ENCODE measurements around the gene LRRC27.
"Not testable (repeated sequence)": the region's sequence is repeated elsewhere in the genome, so short reads cannot be mapped to it uniquely, and the experiment has no call there.

LRRC27 gene

DNA sequence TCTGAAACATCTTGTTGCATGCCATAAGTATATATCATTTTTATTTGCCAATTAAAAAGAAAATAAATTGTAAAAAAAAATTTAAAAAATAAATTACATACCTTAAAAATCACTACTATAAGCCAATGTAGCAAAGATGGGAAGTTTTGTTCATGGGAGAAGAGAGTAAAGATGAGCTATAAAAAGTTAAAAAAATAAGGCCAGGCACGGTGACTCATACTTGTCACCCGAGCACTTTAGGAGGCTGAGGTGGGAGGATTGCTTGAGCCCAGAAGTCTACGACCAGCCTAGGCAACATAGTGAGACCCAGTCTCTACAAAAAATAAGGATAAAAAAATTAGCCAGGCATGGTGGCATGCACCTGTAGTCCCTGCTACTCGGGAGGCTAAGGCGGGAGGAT lies 15.9 kb upstream of the LRRC27 start:
- DNase-seq, result no peak

DNA sequence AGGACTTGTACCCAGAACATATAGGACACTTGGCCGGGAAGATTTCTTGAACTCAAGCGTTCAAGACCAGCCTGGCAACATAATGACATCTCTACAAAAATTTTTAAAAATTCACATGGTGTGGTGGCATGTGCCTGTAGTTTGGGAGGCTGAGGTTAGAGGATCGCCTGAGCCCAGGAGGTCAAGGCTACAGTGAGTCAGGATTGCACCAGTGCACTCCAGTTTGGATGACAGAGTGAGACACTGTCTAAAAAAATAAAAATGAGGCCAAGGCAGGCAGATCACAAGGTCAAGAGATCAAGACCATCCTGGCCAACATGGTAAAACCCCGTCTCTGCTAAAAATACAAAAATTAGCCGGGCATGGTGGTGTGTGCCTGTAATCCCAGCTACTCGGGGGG lies 14.5 kb upstream of the LRRC27 start:
- DNase-seq, result not testable (repeated sequence)

DNA sequence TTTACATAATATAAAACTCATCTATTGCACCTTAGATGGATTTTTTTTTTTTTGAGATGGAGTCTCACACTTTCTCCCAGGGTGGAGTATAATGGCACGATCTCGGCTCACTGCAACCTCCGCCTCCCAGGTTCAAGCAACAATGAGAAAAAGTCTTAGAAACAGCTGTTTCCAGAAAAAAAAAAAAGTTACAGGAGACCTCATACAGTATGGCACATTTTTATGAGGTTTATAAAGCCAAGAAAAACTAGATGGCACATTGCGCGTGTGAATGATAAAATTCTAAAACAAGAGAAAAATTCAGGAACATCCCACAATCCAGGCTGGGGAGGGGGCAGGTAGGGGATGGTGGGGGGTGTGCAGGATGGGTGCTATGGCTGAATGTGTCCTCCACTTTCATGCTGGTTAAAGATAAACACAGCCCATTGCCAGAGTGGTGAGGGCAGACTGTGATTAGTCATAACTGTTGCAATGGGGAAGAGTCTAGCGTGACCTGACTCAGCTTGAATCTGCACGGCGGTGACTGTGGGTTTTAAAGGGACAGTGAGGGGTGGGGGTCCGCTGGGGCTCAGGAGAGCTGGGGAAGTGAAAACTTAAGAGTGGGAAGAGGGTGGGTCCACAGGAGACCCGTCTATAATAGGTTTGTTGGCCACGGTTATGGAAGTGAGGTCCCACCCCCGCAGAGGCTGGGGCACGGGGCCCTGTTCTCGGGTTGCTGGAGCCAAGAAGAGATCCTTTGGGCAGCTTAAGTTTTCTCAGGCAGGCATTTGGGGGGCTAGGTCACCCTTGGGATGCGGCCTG lies 11.9 kb upstream of the LRRC27 start:
- DNase-seq, result peak; percentile 20

DNA sequence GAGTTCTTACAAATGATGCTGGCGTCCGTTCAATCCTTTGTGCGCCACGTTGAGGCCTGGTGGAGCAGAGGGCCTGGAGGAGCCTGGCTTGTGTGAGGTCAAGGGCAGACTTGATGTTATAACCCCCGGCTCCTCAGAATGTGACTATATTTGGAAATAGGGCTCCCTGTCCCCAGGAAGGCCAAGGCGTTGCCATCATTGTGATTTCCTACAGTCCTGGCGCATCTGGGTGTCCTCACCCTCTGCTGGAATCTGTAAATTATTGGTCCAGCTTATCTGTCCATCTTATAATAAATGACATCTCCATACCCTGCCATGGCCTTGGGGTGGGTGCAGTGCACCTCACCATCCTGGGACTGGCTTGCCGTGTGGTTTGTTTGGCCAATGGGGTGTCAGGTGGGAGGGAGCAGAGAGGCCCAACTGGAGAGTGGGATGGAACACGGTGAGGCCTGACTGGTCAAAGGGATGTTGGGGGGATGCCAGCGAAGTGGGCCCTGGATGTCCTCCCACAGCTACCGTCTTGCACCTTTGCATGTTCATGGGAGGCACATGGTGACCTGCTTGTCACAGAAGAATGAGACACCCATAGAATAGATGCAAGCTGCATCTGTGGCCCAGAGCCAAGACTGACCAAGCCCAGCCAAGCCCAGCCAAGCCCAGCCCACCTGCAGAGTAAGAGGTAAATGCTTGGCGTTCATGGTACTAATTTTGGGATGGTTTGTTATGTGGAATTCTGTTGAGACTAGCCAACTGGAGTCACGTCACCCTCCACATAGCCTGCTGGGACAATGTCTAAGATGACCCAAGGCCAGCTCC lies 11.1 kb upstream of the LRRC27 start:
- no peak for DNase-seq

DNA sequence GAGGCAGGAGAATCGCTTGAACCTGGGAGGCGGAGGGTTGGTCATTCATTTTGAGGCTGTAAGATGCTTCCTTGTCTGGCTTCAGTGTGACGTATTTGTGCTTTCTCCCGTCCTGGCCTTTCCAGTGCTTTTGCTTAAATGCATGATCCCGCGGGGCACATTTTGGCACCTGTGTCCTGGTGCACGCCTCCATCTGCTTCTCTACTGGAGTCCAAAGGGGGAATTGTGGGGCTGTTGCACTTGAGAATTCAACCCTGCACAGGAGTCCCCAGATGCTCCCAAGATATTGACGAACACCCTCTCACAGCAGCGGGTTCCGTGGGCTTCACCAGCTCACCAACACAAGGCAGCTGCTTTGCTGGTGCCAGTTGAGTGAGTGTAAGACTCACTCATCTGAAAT lies 10.3 kb upstream of the LRRC27 start:
- no peak for DNase-seq

DNA sequence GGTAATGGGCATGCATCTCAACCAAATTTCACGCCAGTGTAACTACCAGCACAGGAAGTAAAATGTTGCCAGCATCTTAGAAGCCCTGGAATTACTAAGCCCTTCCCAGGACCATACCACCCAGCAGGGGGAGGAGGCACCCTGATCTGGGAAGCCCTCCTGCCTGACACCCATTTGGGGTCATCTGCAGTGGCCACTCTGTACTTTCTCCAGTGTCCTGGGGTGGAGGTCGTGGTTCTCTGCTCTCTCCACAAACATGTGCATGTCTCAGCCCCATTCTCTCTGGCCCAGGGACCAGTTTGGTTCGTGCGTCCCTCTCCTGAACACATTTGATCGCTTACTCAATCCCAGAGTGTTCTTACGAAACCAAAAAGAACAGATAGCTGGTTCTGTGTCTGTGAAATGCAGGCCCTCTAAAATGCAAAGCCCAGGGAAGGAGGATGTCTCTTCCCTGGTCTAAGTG lies 9.4 kb upstream of the LRRC27 start:
- DNase-seq, result no peak

DNA sequence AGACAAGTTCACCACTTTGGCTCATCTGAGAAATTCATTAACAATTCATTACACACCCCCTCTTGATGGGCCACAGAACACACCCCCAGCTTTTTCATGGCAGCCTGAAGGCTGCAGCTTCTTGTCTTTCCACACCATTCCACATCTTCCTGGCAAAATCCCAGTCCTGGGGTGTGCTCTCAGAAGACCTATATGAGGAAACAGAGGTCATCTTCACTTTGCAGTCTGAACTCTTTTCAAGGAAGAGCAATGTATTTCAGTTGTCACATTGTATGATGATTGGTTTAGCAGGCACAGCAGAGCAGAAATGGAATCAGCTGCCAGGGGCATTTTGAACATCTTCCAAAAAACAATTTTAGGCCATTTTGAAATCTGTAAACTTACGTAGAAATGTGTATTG lies 7.8 kb upstream of the LRRC27 start:
- no peak for DNase-seq

DNA sequence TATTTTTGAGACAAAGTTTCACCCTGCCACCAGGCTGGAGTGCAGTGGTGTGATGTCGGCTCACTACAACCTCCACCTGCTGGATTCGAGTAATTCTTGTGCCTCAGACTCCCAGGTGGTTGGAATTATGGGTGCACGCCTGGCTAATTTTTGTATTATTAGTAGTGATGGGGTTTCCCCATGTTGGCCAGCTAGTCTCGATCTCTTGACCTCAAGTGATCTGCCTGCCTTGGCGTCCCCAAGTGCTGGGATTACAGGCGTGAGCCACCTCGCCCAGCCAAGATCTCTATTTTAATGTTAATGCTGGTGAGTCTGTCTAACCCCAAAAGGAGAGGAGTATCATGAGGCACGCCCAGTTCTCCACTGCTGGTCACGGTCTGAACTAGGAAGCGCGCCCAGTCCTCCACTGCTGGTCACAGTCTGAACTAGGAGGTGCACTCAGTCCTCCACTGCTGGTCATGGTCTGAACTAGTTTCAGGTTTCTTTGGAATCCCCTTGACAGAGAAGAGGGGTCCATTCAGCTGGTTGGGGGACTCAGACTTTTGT lies 5.6 kb upstream of the LRRC27 start:
- no peak for DNase-seq

DNA sequence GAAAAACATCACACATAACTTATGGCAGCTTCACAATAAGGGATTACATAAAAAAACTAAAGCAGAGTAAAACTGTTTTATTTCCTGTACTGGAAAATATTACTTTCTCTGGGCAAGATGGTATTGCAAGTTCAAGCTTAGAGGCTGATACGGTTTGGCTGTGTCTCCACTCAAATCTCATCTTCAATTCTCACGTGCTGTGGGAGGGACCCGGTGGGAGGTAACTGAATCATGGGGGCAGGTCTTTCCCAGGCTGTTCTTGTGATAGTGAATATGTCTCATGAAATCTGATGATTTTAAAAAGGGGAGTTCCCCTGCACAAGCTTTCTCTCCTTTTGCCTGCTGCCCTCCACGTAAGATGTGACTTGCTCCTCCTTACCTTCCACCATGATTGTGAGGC lies 5.1 kb upstream of the LRRC27 start:
- no peak for DNase-seq

DNA sequence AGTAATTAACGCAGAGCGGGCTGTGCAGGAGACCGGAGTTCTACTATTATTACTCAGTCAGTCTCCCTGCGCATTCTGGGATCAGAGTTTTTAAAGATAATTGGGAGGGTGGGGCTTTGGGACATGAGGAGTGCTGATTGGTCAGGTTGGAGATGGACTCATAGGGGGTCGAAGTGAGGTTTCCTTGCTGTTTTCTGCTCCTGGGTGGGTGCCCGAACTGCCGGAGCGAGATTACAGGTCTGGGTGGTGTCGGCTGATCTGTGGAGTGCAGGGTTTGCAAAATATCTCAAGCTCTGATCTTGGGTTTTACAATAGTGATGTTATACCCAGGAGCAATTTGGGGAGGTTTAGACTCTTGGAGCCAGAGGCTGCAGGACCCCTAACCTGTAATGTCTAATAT lies 3.9 kb upstream of the LRRC27 start:
- DNase-seq, result no peak

DNA sequence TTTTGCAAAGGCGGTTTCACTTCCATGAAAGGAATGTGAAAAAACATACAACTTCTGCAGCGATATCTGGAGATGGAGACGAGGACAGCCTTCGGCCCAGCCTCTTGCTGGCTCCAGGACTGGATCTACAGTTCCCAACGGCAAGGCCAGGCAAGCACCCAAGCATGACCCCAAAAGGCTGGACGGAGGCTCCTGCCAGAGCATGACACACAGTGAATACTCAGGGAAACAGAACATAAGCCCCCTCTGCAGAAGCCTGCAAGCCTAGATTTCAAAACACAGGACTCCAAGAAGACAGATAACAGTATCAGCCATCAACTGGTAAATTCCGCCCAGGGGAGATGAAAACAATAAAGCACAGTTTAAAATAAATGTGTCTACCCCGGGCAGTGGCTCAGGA lies 3.3 kb upstream of the LRRC27 start:
- no peak for DNase-seq

DNA sequence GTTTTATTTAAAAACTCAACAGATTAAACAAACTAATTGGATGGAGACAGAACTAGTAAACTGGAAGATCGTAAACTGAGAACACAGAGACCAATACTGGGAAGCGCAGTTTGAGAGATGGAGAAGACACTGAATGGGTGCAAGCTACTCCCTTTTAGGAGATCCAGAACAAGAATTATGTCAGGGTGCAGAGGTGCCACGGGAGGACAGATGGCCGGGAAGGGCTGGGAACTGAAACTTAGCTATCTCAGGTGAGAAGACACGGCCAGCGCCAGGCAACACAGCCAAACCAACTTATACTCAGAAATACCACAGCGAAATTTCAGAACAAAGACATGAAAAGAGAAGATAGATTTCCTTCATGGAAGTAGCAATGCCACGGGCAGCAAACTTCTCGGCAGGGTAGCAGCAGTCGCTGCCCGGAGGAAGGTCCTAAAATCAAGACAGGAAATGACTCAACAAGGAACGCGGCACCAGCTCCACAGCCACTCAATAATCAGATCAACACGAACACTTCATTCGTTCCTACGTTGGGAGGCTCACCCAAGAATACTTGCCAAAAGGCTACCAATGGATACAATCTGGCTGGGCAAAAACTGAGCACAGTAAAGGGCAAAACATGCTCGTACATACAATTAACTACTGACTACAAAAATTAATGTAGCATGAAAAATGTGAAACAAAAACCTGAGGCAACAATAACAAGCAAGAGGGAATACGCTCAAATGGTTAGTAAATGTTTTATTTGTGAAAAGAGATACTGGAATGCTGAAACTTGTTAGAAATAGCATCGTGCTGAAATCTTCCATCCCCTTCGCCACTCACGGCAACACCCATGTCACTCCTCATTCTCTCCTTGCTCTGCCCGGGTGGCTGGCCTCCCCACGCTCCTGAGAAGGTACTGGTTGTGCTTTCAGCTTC lies 2.2 kb upstream of the LRRC27 start:
- no peak for DNase-seq

DNA sequence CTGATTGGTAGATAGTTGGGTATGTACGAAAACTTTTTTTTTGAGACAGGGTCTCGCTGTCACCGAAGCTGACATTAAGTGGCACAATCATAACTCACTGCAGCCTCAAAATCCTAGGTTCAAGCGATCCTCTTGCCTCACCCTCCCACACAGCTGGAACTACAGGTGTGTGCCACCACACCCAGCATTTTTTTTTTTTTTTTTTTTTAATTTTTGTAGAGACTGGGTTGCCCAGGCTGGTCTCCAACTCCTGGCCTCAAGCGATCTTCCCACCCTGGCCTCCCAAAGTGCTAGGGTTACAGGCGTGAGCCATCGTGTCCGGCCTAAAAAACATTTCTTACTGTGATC lies 1.5 kb upstream of the LRRC27 start:
- DNase-seq, result no peak

DNA sequence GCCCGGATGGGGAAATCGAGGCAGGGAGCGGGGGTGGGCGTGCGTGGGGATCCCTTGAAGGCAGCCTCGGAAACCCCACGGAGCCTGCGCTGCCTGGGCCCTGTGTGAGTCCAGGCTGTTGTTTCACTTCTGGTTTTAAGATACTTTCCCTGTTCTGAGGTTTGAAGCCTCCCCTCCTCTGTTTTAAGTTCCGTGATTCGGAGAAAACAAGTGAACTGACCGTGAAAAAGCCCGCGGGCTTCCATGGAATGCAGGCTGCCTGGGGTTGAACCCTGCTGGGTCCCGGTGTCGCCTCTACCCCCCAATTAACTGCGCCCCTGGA lies 401 bp downstream of the LRRC27 start:
- DNase-seq, result no peak

DNA sequence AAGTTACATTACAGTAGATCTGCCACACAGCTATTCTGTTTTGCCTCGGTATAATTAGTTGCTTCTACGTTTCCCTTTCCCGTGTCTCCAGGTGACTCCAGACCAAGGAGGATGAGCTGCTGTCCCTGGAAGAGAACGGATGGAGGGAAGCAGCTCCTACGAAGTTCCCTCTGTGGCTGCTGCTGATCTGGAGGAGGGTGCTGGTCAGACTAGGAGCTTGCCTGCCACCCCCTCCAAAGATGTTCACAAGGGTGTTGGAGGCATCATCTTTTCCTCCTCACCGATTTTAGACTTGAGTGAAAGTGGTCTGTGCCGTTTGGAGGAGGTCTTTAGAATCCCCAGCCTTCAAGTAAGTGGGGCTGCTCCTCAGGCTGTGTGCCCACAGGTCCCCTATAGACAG lies 1.4 kb downstream of the LRRC27 start:
- DNase-seq, result no peak

DNA sequence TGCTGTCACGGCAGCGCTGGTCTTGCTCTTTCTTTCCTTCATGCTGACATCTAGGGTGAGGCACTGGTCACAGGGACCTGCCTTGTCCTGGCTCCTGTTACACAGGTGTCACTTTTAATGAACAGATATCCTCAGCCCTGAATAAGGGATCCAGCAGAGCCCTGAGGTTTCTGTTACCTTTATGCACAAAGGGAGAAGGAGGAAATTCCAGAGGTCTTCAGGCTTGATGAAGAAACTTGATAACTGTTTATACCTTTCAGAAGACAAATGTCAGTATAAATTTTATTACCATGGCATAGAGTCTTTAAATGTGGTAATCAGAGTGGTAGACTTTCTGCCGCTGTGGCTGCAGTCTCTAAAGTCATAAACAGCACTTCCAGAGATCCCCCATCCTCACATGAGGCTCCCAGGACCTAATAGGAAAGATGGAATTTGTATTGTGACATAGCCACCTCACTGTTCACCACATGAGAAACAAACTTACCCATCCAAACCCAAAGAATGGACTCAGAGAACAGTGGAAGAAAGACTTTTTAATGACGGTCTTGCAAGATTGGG lies 2.7 kb downstream of the LRRC27 start:
- DNase-seq, result no peak

DNA sequence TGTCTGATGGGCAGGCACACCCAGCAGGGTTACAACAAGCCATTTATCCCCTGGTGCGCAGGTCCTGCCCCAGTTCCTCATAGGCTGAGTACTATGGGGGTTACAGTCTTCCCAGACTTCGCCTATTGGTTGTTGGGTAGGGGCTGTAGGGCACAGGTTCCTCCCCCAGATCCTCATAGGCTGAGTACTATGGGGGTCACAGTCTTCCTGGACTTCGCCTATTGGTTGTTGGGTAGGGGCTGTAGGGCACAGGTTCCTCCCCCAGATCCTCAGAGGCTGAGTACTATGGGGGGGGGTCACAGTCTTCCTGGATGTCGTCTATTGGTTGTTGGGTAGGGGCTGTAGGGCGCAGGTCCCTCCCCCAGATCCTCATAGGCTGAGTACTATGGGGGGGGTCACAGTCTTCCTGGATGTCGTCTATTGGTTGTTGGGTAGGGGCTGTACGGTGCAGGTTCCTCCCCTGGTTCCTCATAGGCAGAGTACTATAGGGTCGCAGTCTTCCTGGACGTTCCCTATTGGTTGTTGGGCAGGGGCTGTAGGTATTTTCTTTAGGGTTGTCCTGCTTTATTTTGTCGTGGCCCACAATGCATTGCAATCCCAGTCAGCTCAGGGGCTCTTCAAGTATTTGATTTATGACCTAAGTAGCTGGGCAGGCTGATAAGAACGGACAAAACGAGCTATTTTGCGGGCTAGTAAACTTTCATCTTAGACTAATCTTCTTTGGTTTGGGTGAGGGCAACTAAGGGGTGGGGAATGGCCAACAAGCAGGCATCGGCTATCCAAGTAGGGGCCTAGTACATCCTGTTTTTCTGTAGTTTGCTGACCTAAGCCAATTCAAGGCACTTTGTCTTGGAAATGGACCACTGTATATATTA lies 3.4 kb downstream of the LRRC27 start:
- peak; percentile 98 for DNase-seq

DNA sequence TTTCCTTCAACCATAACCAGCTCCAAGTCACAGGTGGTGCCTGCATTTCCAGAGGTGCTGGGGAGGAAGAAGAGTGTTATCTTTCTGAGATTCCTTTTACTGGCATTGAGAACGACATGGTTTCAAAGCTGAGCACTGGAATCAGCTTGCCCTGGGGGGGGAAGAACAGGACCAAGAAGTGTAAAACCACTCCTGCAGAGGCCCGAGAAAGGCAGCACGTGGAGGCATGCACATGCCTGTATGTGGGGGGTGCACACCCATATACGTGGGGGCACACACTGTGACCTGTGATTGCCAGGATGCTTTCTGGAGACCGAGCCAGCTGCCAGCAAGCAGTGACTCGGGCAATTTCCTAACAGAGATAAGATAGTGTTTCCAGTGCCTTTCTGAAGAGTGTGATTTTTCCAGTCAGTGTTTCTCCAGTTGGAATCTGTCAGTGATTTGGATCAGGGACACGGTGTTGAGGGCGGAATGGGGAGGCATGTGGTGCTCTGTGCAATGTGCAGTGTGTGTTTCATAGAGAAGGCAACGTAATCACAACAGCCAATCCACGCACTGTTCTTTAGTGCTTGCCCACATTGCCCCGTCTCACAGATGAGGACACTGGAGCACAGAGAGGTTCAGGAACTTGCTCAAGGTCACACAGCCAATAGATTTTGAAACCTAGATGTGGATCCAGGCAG lies 4.2 kb downstream of the LRRC27 start:
- no peak for DNase-seq

DNA sequence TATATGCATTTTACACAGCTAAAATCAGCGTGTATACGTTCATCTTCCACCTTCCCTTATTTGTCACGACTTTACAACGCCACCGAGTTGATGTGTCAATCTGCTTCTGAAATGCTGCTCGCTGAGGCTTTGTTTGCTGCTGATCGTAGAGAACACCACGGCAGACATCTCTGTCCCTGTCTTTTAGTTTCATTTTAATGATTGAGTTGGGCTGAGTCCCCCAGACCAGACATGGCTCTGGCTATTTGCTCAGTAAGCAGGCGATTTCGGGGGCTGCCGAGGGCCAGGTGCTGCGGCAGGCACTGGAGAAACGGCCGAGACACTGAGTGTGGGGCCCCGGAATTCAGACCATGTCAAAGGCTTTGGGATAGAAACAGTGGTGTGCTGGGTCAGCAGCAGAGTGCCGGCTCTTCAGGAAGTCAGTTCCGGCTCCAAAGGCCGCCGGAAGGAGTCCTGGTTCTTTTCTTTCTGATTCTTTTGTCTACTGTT lies 5.0 kb downstream of the LRRC27 start:
- no peak for DNase-seq

DNA sequence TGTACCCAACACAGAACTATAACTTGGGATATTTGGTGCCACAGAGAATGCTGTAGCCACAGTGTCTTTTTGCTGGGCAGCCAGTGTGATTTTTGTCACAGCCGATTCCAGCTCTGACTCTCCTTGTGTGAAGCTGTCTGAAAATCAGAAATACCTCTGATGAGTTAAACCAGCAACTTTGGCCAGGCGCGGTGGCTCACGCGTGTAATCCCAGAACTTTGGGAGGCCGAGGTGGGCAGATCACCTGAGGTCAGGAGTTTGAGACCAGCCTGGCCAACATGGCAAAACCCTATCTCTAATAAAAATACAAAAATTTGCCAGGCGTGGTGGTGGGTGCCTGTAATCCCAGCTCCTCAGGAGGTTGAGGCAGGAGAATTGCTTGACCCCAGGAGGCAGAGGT lies 5.9 kb downstream of the LRRC27 start:
- DNase-seq, result not testable (repeated sequence)

DNA sequence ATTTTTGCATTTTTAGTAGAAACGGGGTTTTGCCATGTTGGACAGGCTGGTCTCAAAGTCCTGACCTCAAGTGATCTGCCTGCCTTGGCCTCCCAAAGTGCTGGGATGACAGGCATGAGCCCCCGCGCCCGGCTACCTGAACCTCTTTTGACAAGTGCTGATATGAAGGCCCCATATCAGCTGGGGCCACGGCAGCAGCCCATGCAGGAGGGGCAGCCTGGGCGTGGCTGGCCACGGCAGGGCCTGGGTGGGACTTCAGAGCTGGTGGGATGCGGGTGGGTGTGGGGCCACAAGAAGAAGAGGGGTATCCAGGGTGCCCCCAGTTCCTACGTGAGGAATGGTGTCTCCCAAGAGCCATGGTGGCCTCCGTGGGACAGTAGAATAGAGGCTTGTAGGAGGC lies 6.9 kb downstream of the LRRC27 start:
- no peak for DNase-seq
